ENCODE results near the gene KIF13A. TPM values are rescaled to one million over a fixed set of nuclear protein-coding genes. Genes with fewer than 3 reads are reported as not detected.

KIF13A gene
- total RNA-seq, 1 donor from 2014 or later: 84.5 TPM

DNA sequence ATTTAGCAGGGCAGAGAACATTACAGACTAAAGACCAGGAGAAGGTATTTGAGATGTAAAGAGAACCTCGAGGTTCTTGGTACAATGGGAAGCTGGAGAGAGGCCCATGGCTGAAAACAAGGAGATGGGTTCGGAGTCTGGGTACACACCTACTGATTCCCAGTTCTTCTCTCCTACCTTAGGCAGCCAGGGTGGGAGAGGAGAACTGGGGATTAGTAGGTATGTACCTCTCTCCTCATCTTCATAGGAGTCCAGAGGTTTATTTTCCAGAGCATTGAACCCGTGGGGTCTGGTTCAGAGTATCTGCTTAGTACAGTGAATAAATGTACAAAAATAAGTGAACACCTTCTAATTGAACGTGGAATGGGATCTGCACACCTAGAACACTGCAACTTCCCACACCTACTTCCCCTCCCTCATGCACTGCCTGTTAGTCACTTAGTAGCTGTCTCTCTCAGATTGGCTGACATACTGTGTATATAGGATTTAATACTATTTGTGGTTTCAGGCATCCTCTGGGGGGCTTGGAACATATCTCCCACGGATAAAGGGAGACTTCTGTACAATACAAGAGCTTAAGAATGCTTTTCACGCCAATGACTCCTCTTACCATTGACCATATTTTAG lies 257.2 kb downstream of the KIF13A start:
- DNase-seq (ENCODE audit: low read depth): no peak

DNA sequence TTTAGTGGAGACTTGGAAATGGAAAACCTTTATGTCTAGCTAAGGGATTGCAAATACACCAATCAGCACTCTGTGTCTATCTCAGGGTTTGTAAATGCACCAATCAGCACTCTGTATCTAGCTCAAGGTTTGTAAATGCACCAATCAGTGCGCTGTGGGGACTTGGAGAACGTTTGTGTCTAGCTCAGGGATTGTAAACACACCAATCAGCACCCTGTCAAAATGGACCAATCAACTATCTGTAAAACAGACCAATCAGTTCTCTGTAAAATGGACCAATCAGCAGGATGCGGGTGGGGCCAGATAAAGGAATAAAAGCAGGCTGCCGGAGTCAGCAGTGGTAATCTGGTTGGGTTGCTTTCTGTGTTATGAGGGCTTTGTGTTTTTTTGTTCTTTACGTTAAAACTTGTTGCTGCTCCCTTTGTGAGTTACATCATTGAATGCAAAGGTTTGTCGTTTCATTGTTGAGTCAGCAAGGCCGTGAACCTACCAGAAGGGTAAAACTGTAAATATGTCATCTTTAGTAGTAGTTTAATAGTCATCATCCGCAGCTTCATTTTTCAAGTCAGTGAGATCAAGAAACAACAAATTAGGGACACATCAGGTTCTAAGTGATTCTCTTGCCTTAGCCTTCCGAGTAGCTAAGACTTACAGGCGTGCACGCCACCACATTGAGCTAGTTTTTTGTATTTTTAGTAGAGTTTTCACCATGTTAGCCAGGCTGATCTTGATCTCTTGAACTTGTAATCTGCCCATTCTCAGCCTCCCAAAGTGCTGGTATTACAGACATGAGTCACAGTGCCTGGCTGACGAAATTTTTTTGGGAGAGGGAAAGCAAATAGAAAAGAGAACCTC lies 258.0 kb downstream of the KIF13A start:
- DNase-seq (ENCODE audit: low read depth): no peak

DNA sequence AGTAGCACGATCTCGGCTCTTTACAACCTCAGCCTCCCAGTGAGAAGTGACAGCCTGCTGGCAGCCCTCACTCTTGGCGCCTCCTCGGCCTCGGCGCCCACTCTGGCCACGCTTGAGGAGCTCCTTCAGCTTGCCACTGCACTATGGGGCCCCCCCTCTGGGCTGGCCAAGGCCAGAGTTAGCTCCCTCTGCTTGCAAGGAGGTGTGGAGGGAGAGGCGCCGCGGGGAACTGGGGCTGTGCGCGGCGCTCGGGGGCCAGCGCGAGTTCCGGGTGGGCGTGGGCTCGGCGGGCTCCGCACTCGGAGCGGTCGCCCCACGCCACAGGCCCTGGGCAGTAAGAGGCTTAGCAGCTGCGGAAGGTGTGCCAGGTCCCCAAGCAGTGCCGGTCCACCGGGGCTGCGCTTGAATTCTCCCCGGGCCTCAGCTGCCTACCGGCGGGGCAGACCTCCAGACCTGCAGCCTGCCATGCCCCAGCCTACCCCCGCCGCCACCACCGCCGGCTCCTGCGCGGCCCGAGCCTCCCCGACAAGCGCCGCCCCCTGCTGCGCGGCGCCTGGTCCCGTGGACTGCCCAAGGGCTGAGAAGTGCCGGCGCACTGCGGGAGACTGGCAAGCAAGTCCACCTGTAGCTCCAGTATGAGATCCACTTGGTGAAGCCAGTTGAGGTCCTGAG lies 258.7 kb downstream of the KIF13A start:
- DNase-seq (ENCODE audit: low read depth): no peak

DNA sequence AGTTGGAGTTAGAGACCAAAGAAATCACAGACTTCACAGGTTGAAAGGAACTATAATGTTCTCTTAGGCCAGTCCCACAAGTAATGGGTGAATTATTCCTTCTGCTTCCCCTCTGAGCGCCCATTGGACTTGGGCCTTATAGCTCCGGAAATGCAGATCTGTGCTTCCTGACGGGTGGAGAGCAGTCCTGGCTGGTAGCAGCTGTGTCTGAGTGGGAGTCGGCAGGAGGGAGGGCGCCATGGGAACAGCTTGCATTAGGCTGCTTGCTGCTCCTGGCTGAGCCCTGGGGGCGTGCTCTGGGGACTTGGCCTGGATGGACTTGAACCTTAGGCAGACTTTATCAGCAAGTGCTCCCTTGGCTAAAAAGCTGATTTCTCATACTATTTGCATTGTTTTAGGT lies 262.4 kb downstream of the KIF13A start:
- DNase-seq (ENCODE audit: low read depth): peak; percentile 49

DNA sequence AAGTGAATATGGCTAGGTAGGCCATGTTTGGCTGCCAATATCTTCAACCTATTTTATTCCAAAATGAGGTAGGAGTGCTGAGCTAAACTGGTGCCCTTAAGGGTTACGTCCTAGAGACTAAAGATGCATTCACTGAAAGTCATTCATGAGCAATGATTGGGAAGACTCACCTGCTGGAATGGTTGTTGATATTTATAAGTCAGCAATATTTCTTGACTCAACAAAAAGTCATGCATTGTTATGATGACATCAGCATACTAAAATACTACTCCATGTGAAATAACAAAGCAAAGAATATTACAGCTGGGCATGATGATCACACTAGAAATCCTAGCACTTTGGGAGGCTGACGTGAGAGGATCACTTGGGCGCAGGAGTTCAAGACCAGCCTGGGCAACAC lies 263.1 kb downstream of the KIF13A start:
- peak; percentile 42 for DNase-seq (ENCODE audit: low read depth)

DNA sequence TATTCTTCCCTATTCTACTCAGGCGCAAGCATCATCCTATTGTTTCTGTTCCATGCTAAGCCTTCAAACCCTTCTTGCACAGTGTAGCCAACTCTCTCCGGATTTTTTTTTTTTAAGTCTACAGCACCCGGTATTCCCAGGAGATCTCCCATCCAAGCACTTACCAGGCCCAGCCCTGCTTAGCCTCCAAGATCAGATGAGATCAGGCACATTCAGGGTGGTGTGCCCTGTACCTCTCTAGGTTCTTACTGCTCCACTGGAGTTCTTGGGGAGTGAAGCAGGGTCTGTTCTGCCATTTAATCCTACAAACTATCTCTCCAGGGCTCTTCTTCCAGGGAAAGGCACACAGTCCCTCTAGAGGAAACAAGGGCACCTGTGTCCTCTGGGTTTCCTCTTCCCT lies 265.8 kb downstream of the KIF13A start:
- DNase-seq (ENCODE audit: low read depth): no peak

DNA sequence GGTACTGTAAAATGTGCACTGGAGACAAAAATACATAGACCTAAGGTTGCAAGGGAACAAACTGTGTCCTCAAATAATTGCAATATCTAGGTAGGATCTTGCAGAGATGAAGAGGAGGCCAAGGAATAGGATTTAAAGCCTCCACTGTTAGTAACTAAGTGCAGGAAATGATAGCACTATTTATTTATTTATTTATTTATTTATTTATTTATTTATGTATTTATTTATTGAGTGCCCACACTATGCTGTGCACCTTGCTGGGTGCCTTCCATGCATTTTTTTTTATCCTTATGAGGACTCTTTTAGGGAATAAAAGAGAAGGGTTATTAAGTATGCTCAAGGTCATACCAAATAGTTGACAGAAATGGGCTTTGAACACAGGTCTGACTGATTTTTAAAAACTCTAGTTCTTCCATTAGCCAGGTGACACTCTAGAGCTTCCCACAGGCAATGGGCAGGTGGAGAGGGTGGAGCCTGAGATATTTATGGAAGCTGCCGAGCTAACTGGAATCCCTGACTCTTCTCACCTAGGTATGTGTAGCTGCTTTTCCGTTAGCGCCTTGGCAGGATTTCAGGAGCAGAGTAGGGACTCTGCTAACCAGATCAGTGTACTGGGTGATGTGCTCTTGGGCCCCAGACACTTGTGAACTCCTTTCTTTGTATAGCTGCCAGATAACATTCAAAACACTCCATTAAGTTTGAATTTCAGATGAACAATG lies 268.0 kb downstream of the KIF13A start:
- DNase-seq (ENCODE audit: low read depth): no peak

DNA sequence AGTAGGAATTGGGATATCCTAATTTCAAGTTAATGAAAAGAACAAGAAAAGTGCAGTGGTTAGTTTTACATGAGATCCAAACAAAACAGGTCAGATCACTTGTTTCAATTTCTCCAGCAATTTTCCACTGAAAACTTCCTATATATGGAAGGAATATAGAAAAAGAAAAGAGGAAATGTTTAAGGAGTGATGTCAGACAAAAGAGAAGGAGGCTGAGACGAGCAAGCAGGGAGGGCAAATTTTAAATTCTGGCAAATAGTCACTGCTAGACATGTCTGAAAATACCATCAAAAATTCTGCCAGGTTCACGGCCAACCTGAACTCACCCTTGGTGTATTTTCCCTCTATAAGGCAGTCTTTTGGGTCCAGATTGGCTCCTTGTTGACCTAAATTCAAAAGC lies 271.2 kb downstream of the KIF13A start:
- DNase-seq (ENCODE audit: low read depth): no peak

DNA sequence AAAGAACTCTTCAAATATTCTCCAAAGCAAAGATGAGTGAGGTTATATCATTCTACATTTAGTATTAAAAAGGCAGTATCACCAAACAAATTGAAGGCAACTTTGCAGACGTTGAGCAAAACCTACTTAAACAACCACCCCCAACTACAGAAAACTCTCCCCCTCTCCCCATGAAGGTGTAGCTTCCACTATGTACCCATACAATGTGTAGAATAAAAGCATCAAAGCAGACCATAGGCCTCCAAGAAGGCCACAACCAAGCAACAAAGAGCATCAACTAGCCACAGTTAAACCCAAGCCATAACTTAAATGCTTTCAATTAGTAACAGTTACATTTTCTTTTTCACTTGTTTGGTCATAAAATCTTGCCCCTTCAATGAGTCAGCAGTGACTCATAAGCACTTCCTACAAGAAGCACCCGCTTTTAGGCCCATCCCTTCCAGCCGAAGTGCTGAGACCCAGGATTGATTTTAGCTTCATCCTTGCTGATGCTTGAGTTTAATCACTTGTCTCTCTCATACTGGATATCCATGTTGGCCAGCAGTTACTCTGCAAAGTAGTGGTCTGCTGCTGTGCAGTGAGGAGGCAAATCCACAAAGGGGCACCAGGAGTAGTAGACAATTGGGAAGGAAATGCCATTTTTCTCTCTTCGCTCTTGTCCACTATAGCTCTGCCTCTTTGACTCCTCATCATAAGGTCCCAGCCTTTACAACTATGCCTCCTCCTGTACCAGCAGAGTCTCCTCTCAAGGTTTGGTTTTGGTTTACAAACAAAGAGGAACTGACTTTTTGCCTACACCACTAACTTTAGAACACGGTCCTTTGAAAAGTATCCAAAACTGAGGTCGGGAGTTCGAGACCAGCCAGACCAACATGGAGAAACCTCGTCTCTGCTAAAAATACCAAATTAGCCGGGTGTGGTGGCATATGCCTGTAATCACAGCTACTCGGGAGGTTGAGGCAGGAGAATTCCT lies 272.3 kb downstream of the KIF13A start:
- peak; percentile 55 for DNase-seq (ENCODE audit: low read depth)

DNA sequence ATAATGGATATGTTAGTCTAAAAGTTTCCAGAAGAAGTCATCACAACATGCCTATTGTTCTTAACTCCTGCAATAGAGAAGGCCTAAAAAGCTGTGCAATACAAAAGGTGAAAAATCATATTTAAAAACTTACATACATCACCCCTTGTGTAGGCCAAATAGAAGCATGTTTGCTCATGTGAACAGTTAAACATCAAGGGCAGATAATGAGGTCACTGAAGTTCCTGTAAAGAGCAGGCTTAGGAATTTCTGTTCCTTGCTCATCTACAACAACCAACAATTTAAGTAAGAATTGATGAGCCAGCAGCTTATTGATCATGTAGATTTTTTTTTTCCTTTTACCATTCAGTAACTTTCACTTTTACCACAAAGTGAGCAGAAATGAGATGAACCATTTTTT lies 273.3 kb downstream of the KIF13A start:
- DNase-seq (ENCODE audit: low read depth): no peak

DNA sequence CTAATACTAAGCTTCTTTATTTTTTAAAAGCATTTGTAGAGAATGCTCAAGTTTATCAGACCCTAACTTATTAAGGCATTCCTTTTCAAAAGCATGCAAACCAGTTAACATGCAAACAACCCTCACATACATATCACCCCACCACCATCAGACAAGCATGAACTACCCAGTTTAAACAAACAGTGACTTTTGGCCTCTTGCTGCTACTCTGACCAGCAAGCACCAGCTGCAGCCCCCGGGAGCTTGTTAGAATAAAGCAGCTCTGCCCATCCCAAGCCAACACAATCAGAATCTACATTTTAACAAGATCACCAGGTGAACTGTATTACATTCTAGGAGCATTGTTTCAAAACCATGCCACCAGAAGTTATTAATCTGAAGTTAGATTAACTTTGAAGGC lies 274.9 kb downstream of the KIF13A start:
- no peak for DNase-seq (ENCODE audit: low read depth)

DNA sequence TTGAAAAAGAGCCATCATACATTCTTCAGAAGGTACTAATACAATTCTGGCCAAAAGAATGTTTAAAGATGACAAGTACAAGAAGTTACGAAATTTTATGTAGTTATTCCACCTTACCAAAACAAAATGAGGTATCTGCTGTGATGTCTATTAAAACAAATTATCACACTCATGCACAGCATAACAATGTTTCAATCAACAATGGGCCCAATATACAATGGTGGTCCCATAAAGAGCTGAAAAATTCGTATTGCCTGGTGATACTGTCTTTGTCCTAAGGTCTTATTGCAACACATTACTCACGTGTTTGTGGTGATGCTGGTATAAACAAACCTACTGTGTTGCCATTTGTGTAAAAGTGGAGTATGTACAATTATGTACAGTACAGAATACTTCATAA lies 277.1 kb downstream of the KIF13A start:
- DNase-seq (ENCODE audit: low read depth): no peak

DNA sequence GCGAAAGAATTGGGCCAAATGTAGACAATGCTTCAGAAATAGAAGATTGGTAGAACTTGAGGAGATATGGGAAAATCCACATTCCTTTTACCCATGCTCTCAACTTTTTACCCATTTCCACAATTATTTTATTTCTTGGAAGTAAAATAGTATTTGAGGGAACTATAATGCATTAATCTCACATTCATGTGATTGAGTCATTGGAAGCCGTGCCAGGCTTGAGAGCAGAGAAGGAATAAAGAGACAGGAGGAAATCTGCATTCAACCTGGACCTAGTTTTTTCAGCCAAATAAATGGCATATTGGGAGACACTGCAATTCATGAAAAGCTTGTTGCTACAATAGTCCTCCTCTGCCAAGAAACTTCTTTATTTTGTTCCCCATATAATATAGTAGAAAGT lies 278.0 kb downstream of the KIF13A start:
- no peak for DNase-seq (ENCODE audit: low read depth)

Other genes starting within 250 kb of the KIF13A start
- gene NHLRC1, start 135.0 kb upstream of the KIF13A start, total RNA-seq: 3.4 and 4.1 TPM in 2 replicates
- 8.3 and 13.2 TPM in 2 replicates for gene TPMT, start 167.4 kb upstream of the KIF13A start, total RNA-seq
- 13.9 and 18.5 TPM in 2 replicates for gene KDM1B, start 167.8 kb upstream of the KIF13A start, total RNA-seq